IMR-90 (cell line): ENCODE measurements around the gene DCC. TPM values are rescaled to one million over a fixed set of nuclear protein-coding genes. Genes with fewer than 3 reads are reported as not detected.

ENCODE experiments used
- ATAC-seq: fragments of 200-7000 bp; cut with Tn5 transposase; 2 replicates; pipeline ENCODE4 v1.9.1; 2020; ENCODE audit warnings: low read depth, mild to moderate bottlenecking, moderate library complexity
- BruUV-seq: library from RNA; stranded (reverse); fragments of 400-500 nt; replicated peaks from 2 replicates; lab custom pipeline; 2021; lab: Mats Ljungman, UMichigan
- CTCF ChIA-PET: fragments of 300-600 bp; formaldehyde crosslinking; extraction: SDS; loops from one replicate; lab custom pipeline; 2021; ENCODE audit warnings: antibody characterized with exemption; lab: Yijun Ruan, JAX
- POLR2A ChIA-PET: fragments of 300-600 bp; sonication (Branson Sonifier 250); formaldehyde crosslinking; loops from one replicate; lab custom pipeline; 2022; ENCODE audit warnings: antibody characterized with exemption; ENCODE audit not compliant: unreplicated experiment; lab: Charles Lee
- DNase-seq: peaks from one replicate; pipeline ENCODE4 v3.0.0; 2013
- H2AFZ ChIP-seq: replicated peaks from 2 replicates; pipeline ENCODE3; 2013; ENCODE audit warnings: low read length, mild to moderate bottlenecking; ENCODE audit not compliant: poor library complexity
- H2AK5ac ChIP-seq: 2 replicates; pipeline ENCODE4 v1.6.1; 2013; ENCODE audit warnings: low read depth, low read length, inconsistent platforms
- H2AK9ac ChIP-seq: replicated peaks from 2 replicates; pipeline ENCODE3; 2013; ENCODE audit warnings: mild to moderate bottlenecking, low read depth, low read length, moderate library complexity; ENCODE audit not compliant: poor library complexity
- H2BK120ac ChIP-seq: 2 replicates; pipeline ENCODE4 v1.6.1; 2013; ENCODE audit warnings: low read depth, low read length, inconsistent platforms
- H2BK15ac ChIP-seq: 3 replicates; pipeline ENCODE4 v1.6.1; 2013; ENCODE audit warnings: low read depth, low read length, inconsistent platforms
- H2BK20ac ChIP-seq: 2 replicates; pipeline ENCODE4 v1.6.1; 2013; ENCODE audit warnings: low read depth, mild to moderate bottlenecking, inconsistent platforms, low read length, moderate library complexity
- H2BK5ac ChIP-seq: 2 replicates; pipeline ENCODE4 v1.6.1; 2013; ENCODE audit warnings: mild to moderate bottlenecking, low read depth, low read length, inconsistent platforms; ENCODE audit not compliant: poor library complexity, severe bottlenecking
- H3K14ac ChIP-seq: replicated peaks from 2 replicates; pipeline ENCODE4 v1.6.1; 2013; ENCODE audit warnings: low read depth, low read length, inconsistent platforms
- H3K18ac ChIP-seq: 2 replicates; pipeline ENCODE4 v1.6.1; 2013; ENCODE audit warnings: low read depth, low read length, control low read depth
- H3K23ac ChIP-seq: 2 replicates; pipeline ENCODE4 v1.6.1; 2013; ENCODE audit warnings: low read depth, low read length, inconsistent platforms
- H3K27ac ChIP-seq: 2 replicates; pipeline ENCODE4 v1.5.1; 2013; ENCODE audit warnings: mild to moderate bottlenecking, control low read depth, low read length; ENCODE audit not compliant: insufficient read depth
- H3K27me3 ChIP-seq: 2 replicates; pipeline ENCODE4 v1.6.1; 2013; ENCODE audit warnings: low read length; ENCODE audit not compliant: control insufficient read depth, insufficient read depth
- H3K36me3 ChIP-seq: 2 replicates; pipeline ENCODE4 v1.6.1; 2013; ENCODE audit warnings: low read length, mixed read lengths; ENCODE audit not compliant: control insufficient read depth, insufficient read depth
- H3K4ac ChIP-seq: 2 replicates; pipeline ENCODE4 v1.6.1; 2013; ENCODE audit warnings: low read depth, low read length, inconsistent platforms
- H3K4me1 ChIP-seq: 2 replicates; pipeline ENCODE4 v1.6.1; 2013; ENCODE audit warnings: low read length, mixed read lengths; ENCODE audit not compliant: control insufficient read depth, insufficient read depth
- H3K4me2 ChIP-seq: 2 replicates; pipeline ENCODE4 v1.6.1; 2013; ENCODE audit warnings: low read depth, mild to moderate bottlenecking, control low read depth, low read length, moderate library complexity
- H3K4me3 ChIP-seq: 2 replicates; pipeline ENCODE4 v1.5.1; 2013; ENCODE audit warnings: low read depth, mild to moderate bottlenecking, control low read depth, low read length, moderate library complexity; ENCODE audit not compliant: insufficient read depth
- H3K56ac ChIP-seq: 2 replicates; pipeline ENCODE4 v1.6.1; 2013; ENCODE audit warnings: low read length, inconsistent platforms; ENCODE audit not compliant: insufficient read depth; ENCODE audit errors: extremely low read depth
- H3K79me1 ChIP-seq, 2 experiments: 2 replicates each; pipeline ENCODE4 v1.6.1; 2013; ENCODE audit warnings: low read length in 2 of 2, inconsistent platforms in 1 of 2, low read depth in 1 of 2
- H3K9ac ChIP-seq: 2 replicates; pipeline ENCODE4 v1.6.1; 2013; ENCODE audit warnings: low read depth, low read length, control low read depth
- H3K9me1 ChIP-seq: 2 replicates; pipeline ENCODE4 v1.6.1; 2013; ENCODE audit warnings: low read length, inconsistent platforms; ENCODE audit not compliant: insufficient read depth
- H3K9me3 ChIP-seq: 2 replicates; pipeline ENCODE4 v1.6.1; 2013; ENCODE audit warnings: low read length; ENCODE audit not compliant: control insufficient read depth, insufficient read depth
- H4K20me1 ChIP-seq: 2 replicates; pipeline ENCODE4 v1.6.1; 2013; ENCODE audit warnings: low read length, inconsistent platforms; ENCODE audit not compliant: insufficient read depth
- H4K5ac ChIP-seq: 2 replicates; pipeline ENCODE4 v1.6.1; 2013; ENCODE audit warnings: mild to moderate bottlenecking, low read depth, low read length, control low read depth
- H4K8ac ChIP-seq, 2 experiments: 2 replicates each; pipeline ENCODE4 v1.6.1; 2013; ENCODE audit warnings: low read depth in 2 of 2, low read length in 2 of 2, control low read depth in 1 of 2, inconsistent platforms in 1 of 2
- H4K91ac ChIP-seq: 2 replicates; pipeline ENCODE4 v1.6.1; 2013; ENCODE audit warnings: low read depth, low read length, inconsistent platforms; ENCODE audit not compliant: insufficient read depth
- CEBPB ChIP-seq: IDR thresholded peaks from 2 replicates; pipeline ENCODE4 v1.6.1; 2012; ENCODE audit warnings: low read depth, low read length, improper control_type of control experiment
- CHD1 ChIP-seq: IDR thresholded peaks from 2 replicates; pipeline ENCODE4 v1.6.1; 2012; ENCODE audit warnings: low read depth, low read length, improper control_type of control experiment
- CTCF ChIP-seq: conservative IDR thresholded peaks from 2 replicates; pipeline ENCODE4 v1.5.1; 2012; ENCODE audit warnings: mild to moderate bottlenecking, low read depth, low read length, improper control_type of control experiment
- ELK1 ChIP-seq: fragments of 150-350 bp; IDR thresholded peaks from 2 replicates; pipeline ENCODE4 v1.6.1; 2016; ENCODE audit warnings: low read depth, mild to moderate bottlenecking, low read length, moderate library complexity, borderline replicate concordance
- NFE2L2 ChIP-seq: fragments of 150-350 bp; IDR thresholded peaks from 2 replicates; pipeline ENCODE4 v1.6.1; 2016; ENCODE audit warnings: low read depth, mild to moderate bottlenecking, low read length
- RAD21 ChIP-seq: IDR thresholded peaks from 2 replicates; pipeline ENCODE4 v1.6.1; 2012; ENCODE audit warnings: low read length, improper control_type of control experiment
- RFX5 ChIP-seq: IDR thresholded peaks from 2 replicates; pipeline ENCODE4 v1.8.0; 2012; ENCODE audit warnings: low read depth, mild to moderate bottlenecking, low read length, moderate library complexity
- WGBS, 2 experiments: methylation state at CpG; one replicate each; pipeline versions ENCODE4 v1.1.5 to v1.1.7; 2013; ENCODE audit warnings: missing lambda C conversion rate in 2 of 2; ENCODE audit not compliant: insufficient read length in 1 of 2; ENCODE audit errors: extremely low coverage in 2 of 2; 5-methylcytosine and 5-hydroxymethylcytosine counted together
- dilution Hi-C: fragments of 300-500 bp; cut with HindIII; formaldehyde crosslinking; loops from one replicate; pipeline ENCODE4 v1.14.3; 2018; ENCODE audit warnings: low sequenced_read_pairs; ENCODE audit not compliant: unreplicated experiment
- in situ Hi-C: fragments of 300-500 bp; cut with MboI; formaldehyde crosslinking; loops from 3 replicates; pipeline ENCODE4 v1.14.3; 2019; ENCODE audit warnings: low sequenced_read_pairs, inconsistent platforms, mixed read lengths
- intact Hi-C: fragments of 100-400 bp; cut with micrococcal nuclease; formaldehyde crosslinking; loops from 2 replicates; pipeline ENCODE4 v1.10.0; 2022
- polyA plus RNA-seq, 3 experiments: library from polyadenylated mRNA; depleted of rRNA; stranded (reverse); fragments of >200 nt; gene quantifications; 2 replicates each; pipeline ENCODE4 v1.2.3, GENCODE V29; 2012; ENCODE audit warnings: low replicate concordance in 1 of 3
- total RNA-seq: library from RNA; depleted of rRNA; stranded (reverse); fragments of >200 nt; gene quantifications from 2 replicates; pipeline ENCODE4 v1.2.3, GENCODE V29; 2012

Gene DCC
- total and polyA plus RNA-seq, 2 of the 4 experiments (the other 2 are of a cell fraction): 0.31 to 0.54 TPM

- in situ Hi-C loops: no loop called here
- H3K4me1 ChIP-seq: no peaks in the 10 kb centered on the region
- POLR2A ChIA-PET: no interaction called here
These were observed 1164.0 kb downstream of the DCC start for GRCh38 chr18:53503914-53504441.

More at GRCh38 chr18:53503914-53504441, 1164.0 kb downstream of the DCC start:
- Histone ChIP-seq H3K27me3 (no peaks in the 10 kb centered on the region), H3K23ac (no peak overlapping the region), H2BK20ac (no peak overlapping the region), H3K79me1 (no peaks in the 10 kb centered on the region), H4K91ac (no peak overlapping the region), H3K27ac (no peak overlapping the region), H4K8ac (no peak overlapping the region), H2AK5ac (no peak overlapping the region), H3K4me2 (no peak overlapping the region), H3K56ac (no peak overlapping the region), H4K5ac (no peak overlapping the region), H3K14ac (no peak overlapping the region), H4K20me1 (no peaks in the 10 kb centered on the region), H3K18ac (no peak overlapping the region), H2AK9ac (no peak overlapping the region), H2AFZ (no peak overlapping the region), H2BK5ac (no peak overlapping the region), H3K4ac (no peak overlapping the region), H3K9me1 (no peaks in the 10 kb centered on the region), H2BK120ac (no peak overlapping the region), H3K9ac (no peak overlapping the region), H3K4me3 (no peak overlapping the region), H3K36me3 (no peaks in the 10 kb centered on the region), H2BK15ac (no peak overlapping the region), H3K9me3 (peaks cover 8% of the 10 kb centered on the region)
- intact Hi-C loops: no loop called here
- no TSS peak for BruUV-seq
- dilution Hi-C loops: no loop called here
- DNase-seq: no peak
- no peak for TF ChIP-seq ELK1
- no peak for TF ChIP-seq CHD1
- TF ChIP-seq CTCF: no peak
- no peak for TF ChIP-seq RFX5
- TF ChIP-seq RAD21: no peak
- TF ChIP-seq NFE2L2: no peak
- no peak for TF ChIP-seq CEBPB
- WGBS, 2 experiments: no CpG with 5 or more reads among the region's 7 CpGs
- CTCF ChIA-PET: no interaction called here
- no peak for ATAC-seq
